Stimulated activated CD8-positive, alpha-beta memory T cell treated with anti-CD3 and anti-CD28 coated beads, Interleukin-7, amount 100 ng/mL, for 48 hours (primary cell): Measurements from ENCODE around the gene SNAPC2.
"Not testable (repeated sequence)": the region's sequence is repeated elsewhere in the genome, so short reads cannot be mapped to it uniquely, and the experiment has no call there.

Experiments used
- DNase-seq, 2 donors: peaks; one replicate each; pipeline ENCODE4 v3.0.0-alpha.2; 2020; ENCODE audit warnings: low read depth in 1 of 2; ENCODE audit errors: extremely low read depth in 1 of 2

SNAPC2 gene

GRCh38 chr19:7931221-7932061 is 11.3 kb downstream of the SNAPC2 start:
- DNase-seq: no peak

GRCh38 chr19:7932276-7932929 is 12.3 kb downstream of the SNAPC2 start:
- DNase-seq: no peak

DNA sequence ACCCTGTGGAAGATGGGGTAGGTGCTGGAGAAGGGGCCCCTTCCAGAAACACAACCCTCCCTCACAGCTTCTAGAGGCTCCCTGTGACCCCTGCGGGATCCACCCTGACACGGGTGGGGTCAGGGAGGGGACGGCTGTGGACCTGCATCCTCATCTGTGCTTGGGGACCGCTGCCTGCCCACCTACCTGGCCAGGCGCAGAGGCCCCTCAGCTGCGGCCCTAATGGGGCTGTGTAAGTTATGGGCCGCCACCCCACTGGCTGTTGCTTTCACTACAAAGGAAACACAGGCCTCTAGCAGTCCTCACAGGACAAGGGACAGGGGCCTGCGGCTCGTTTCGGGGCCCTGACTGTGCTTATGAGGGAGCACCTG is 12.8 kb downstream of the SNAPC2 start:
- no peak for DNase-seq

DNA sequence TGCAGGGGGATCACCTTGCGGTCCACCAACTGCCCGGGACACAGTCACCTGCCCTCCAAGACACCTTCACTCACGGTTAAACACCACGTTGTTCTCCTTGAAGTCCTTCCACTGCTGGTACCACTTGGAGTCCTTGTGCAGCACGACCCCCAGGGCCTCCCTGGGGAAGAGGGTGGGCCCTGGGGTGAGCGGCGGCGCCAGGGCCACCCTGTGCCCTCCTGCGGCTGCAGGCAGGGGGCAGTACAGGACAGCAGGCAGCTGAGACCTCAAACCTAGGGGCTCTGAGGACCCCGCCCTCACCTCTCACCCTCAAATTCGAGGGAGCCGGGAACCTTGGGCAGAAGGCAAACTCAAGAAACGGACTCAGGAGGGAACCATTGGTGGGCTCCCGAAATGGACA is 13.3 kb downstream of the SNAPC2 start:
- no peak for DNase-seq

DNA sequence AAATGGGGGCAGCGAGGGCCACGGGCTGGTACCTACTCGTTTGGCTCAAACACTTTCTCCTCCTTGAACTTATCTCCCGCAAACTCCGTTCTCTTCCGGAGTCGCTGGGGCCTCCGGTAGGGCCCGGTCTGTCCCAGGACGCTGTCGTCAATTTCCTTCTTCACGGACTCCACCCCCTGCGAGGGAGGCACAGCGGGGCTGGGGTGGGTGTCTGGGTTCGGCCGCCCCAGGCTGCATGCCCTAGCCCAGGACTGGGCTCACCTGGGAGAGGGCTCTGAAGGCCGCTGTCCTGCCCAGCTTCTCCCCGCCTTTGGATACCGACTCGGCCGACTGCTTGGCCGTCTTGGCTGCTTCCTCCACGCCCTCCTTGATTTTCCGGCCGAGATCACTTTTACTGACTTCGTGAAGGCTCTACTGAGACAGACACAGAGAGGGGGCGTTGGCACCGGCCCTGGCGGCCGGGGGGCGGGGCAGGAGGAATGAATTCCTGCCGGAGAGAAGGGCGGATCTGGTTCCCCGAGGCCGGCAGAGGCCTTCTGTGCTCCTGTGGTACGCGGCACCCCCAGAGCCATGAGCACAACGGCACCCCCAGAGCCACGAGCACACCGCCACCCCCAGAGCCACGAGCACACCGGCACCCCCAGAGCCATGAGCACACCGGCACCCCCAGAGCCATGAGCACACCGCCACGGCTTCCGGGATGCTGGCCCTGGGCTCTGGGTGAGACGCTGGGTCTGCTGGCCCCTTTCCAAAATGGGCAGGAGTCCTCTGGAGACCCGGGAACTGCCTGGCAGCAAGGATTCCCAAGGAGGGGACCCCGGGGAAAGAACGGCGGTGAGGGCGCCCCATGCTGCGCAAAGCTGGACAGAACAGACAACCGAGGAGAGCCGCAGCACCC is 13.9 kb downstream of the SNAPC2 start:
- DNase-seq: no peak

DNA sequence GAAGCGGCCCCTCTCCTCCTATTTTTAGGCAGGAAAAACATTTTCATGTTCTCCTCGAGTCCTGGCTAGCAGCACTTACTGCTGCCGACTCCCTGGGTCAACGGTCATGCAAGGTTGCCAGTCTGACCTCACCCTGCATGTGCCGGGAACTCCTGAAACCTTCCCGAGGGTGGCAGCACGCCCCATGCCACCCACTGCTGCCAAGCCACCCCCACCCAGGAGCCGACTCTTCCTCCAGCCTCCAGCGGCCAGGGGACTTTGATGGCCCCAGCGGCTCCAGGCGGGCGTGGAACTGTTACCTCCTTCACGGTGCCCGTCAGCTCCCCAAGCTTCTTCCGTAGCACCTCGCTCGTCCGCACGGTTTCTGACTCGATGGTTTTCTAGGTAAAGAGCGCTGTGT is 14.6 kb downstream of the SNAPC2 start:
- DNase-seq: no peak

DNA sequence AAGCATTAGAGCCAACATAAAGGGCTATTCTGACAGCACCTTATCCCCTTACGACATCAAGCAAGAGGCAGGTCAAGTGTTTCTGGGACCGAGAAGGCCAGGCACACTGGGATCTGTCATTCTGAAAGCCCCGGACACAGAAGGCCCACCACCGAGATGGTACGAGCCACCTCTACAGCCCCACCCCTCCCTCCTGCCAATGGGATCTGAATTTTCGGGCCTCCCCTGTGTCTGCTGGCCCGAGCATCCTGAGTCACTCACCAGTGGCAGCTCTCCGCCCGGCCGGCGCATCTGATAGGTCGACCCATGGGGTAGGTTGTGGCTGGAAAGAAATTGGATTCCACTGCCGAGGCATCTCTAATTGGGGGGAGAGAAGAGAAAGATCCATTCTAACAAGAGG is 20.7 kb downstream of the SNAPC2 start:
- no peak for DNase-seq

DNA sequence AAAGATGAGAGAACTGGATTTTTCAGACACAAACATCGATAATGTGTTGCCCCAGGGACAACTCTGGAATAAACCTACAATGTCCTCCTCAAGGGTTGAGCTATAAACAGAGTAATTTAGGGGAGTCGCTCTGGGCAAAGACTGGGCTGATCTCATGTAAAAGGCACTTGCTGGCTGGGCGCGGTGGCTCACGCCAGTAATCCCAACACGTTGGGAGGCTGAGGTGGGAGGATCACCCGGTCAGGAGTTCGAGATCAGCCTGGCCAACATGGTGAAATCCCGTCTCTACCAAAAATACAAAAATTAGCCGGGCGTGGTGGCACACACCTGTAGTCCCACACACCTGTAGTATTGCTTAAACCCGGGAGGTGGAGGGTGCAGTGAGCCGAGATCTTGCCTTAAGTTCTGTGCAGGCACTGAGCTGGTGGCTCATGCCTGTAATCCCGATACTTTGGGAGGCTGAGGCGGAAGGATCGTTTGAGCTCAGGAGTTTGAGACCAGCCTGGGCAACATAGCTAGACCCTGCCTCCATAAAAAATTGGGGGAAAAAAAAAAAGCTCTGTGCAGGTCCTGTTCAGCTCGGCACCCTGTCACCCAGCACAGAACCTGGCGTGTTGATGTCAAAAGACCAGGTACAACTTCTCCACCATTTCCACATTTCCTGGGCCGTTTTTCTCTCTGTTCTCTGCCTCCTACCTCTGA is 21.9 kb downstream of the SNAPC2 start:
- DNase-seq: no peak

- DNase-seq: no peak
Measured at GRCh38 chr19:7942981-7943443, 22.9 kb downstream of the SNAPC2 start.

DNA sequence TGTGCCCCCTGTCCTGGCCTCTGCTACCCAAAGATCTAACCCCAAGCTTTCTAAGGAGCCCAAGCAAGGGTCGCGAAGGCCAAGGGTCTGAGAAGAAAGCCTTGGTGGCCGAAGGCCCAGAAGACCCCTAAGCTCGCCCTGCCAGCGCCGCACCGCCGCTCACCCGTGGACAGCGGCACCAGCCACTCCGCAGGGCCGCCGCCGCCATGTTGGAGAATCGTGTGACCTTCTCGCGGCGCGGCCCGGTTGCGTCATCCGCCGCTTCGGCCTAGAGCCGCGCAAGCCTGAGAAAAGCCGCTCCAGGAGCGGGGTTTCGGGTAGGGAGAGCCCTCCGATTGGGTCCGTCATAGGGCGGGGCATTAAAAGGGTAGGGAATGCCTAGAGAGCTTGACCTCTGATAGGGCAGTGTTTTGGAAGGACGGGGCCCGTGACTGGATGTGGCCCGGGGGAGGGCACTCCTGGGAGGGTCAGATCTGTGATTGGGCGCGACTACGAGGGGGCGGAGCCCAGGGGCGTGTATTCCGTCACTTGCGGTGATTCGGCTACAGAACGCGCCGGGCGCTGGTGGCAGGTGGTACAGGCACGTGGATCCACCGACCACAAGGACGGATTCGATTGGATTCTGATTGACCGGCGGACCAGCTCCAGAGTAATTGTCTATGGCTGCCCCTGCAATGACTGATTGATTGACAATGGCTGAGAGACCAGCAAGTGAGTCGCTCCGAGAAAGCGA is 23.5 kb downstream of the SNAPC2 start, which contains the start of gene TIMM44:
TSS of gene TIMM44 (minus strand) at position 223 of the 733 bp plus-strand sequence. CDS start at position 208, 15 bp downstream.
- peak; percentile 96 to 99 for DNase-seq

GRCh38 chr19:7944177-7944761 is 24.1 kb downstream of the SNAPC2 start:
- peak; percentile 55 to 75 for DNase-seq

DNA sequence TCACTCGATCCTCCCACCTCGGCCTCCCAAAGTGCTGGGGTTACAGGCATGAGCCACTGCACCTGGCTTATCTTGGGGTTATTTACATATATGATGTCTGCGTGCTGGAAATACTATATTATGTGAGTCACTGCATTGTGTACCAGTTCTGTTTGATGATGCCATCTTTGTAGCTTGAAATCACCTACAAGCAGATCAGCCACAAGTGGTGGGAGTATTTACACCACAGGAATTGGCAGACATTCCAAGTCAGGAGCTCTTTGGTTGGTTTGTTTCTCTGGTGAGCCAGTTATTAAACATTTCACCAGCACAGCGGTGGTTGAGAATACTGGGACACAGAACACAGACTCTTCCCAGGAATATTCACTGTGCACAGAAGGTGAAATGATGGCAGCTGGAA is 27.8 kb downstream of the SNAPC2 start:
- DNase-seq: no peak

DNA sequence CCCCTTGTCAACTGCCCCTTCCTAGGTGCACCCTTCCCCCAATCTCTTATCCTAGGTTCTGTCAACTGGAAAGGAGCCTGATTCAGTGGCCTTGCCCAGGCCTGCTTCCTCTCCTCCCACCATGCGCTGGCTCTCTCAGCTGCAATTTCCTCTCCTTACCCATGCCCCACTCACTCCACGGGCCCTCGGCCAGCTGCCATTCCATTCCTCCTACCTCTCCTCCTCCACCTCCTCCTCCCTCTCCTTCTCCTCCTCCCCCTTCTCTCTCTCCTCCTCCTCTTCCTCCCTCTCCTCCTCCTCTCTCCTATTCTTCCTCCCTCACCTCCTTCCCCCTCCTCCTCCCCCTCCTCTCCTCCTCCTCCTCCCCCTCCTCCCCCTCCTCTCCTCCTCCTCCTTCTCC is 32.9 kb downstream of the SNAPC2 start:
- DNase-seq: no peak

GRCh38 chr19:7953576-7953975 is 33.4 kb downstream of the SNAPC2 start:
- DNase-seq: no peak

DNA sequence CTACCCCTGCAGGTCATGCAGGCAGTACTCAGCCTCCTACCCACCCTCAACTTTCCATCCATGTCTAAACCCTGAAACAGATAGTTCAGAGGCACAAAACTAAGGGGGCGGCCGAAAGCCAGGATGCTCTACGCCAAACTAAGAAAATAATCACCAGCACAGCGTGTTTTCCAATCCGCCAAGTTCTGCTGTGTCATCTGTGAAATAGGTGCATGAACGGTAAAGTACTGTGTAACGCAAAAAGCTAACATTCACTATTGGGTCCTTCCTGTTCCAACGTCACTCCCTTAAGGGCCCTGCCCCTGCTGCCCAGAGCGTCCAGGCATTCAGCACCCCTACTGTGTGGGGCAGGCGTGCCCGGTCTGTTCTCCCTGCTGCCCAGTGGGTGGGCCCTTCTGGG is 35.6 kb downstream of the SNAPC2 start:
- DNase-seq: no peak

DNA sequence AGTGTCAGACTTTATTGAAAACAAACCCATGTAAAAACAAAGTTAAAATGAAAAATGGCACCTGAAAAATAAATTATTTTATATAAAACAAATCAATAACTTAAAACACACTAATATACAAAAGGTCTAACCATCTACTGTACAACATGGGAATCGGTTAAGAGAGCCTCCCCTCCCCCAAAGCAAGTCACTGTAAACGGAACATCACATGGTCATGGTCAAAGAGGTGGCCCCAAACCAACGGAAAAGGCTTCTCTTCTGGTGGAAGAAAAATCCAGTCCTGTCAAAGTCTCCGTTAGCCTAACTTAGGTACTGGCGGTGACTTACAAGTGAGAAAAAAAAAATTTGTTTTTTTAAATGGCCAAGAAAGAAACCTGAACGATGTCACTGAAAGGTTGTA is 39.1 kb downstream of the SNAPC2 start:
- DNase-seq: no peak

- DNase-seq: not testable (repeated sequence)
Measured at GRCh38 chr19:7961082-7961481, 40.9 kb downstream of the SNAPC2 start.

- DNase-seq: no peak
Measured at GRCh38 chr19:7961920-7962626, 41.9 kb downstream of the SNAPC2 start.
